ENCODE data around the gene MAPK11. TPM values are rescaled to one million over a fixed set of nuclear protein-coding genes. Genes with fewer than 3 reads are reported as not detected.

Gene MAPK11
- total and polyA plus RNA-seq, 9 of the 15 experiments (the other 6 are each of a cell fraction or from before 2014, with no cell fraction given): 0.06 to 14.6 (median 5.3) TPM

DNA sequence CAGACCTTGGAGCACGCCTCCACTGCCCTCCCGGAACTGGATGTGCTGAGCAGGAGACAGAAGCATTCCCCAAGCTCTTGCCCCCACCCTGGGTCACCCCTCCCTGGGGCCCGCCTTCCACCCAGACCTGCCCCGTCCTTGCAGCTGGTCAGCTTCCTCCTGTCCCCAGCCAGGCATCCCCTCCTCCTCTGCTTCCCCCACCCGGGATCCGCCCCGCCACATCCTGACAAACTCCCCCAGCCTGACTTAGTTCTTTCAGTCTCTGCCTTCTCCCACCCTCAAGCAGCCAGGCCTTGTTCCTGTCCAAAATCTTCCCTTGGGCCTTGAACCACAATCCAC is 38.4 kb upstream of the MAPK11 start (continued):
- TF ChIP-seq BCLAF1 (IDR thresholded peaks at IDR 0.05; ENCODE audit: borderline replicate concordance in 1 of 2, control insufficient read depth in 1 of 2, low read depth in 2 of 2, low read length in 1 of 2): no peak
- TF ChIP-seq ARID1B (IDR thresholded peaks at IDR 0.05): peak; percentile 31; the same call in 1 of the 2 replicates
- TF ChIP-seq RBM34 (IDR thresholded peaks at IDR 0.05; ENCODE audit: borderline replicate concordance, insufficient read depth, low read length): no peak
- TF ChIP-seq ZFX (CRISPR knock-in tag; IDR thresholded peaks at IDR 0.05): no peak
- no peak for TF ChIP-seq NFE2L1 (tag; IDR thresholded peaks at IDR 0.05; ENCODE audit: borderline replicate concordance, low read depth)
- no peak for TF ChIP-seq PPARD (CRISPR knock-in tag; IDR thresholded peaks at IDR 0.05)
- TF ChIP-seq LARP7 (IDR thresholded peaks at IDR 0.05): no peak
- TF ChIP-seq, protein P1, sequence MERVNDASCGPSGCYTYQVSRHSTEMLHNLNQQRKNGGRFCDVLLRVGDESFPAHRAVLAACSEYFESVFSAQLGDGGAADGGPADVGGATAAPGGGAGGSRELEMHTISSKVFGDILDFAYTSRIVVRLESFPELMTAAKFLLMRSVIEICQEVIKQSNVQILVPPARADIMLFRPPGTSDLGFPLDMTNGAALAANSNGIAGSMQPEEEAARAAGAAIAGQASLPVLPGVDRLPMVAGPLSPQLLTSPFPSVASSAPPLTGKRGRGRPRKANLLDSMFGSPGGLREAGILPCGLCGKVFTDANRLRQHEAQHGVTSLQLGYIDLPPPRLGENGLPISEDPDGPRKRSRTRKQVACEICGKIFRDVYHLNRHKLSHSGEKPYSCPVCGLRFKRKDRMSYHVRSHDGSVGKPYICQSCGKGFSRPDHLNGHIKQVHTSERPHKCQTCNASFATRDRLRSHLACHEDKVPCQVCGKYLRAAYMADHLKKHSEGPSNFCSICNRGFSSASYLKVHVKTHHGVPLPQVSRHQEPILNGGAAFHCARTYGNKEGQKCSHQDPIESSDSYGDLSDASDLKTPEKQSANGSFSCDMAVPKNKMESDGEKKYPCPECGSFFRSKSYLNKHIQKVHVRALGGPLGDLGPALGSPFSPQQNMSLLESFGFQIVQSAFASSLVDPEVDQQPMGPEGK (CRISPR knock-in tag; IDR thresholded peaks at IDR 0.05; ENCODE audit: borderline replicate concordance): no peak
- no peak for TF ChIP-seq RBM22 (IDR thresholded peaks at IDR 0.05; ENCODE audit: low read depth, low read length, poor library complexity, severe bottlenecking)
- TF ChIP-seq ESRRA (IDR thresholded peaks at IDR 0.05; ENCODE audit: borderline replicate concordance, low read depth): no peak
- no peak for TF ChIP-seq NFIC (IDR thresholded peaks at IDR 0.05)
- TF ChIP-seq ZBTB5 (IDR thresholded peaks at IDR 0.05): no peak
- TF ChIP-seq ZNF121 (CRISPR knock-in tag; conservative IDR thresholded peaks at IDR 0.05): no peak
- TF ChIP-seq ZEB2 (IDR thresholded peaks at IDR 0.05): no peak
- no peak for TF ChIP-seq FOXM1 (IDR thresholded peaks at IDR 0.05; ENCODE audit: low read depth)
- TF ChIP-seq FOXM1 (CRISPR knock-in tag; IDR thresholded peaks at IDR 0.05; ENCODE audit: low read depth): no peak
- TF ChIP-seq SRF (CRISPR knock-in tag; IDR thresholded peaks at IDR 0.05): no peak
- no peak for TF ChIP-seq CBX5 (IDR thresholded peaks at IDR 0.05; ENCODE audit: borderline replicate concordance, low read depth)
- TF ChIP-seq, protein P2, sequence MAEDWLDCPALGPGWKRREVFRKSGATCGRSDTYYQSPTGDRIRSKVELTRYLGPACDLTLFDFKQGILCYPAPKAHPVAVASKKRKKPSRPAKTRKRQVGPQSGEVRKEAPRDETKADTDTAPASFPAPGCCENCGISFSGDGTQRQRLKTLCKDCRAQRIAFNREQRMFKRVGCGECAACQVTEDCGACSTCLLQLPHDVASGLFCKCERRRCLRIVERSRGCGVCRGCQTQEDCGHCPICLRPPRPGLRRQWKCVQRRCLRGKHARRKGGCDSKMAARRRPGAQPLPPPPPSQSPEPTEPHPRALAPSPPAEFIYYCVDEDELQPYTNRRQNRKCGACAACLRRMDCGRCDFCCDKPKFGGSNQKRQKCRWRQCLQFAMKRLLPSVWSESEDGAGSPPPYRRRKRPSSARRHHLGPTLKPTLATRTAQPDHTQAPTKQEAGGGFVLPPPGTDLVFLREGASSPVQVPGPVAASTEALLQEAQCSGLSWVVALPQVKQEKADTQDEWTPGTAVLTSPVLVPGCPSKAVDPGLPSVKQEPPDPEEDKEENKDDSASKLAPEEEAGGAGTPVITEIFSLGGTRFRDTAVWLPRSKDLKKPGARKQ (CRISPR knock-in tag; IDR thresholded peaks at IDR 0.05): no peak

All from K562 (cell line).